Karpas-422 (cell line): ENCODE data around the gene VWA1. TPM values are rescaled to one million over a fixed set of nuclear protein-coding genes. Genes with fewer than 3 reads are reported as not detected.

ENCODE experiments used
- DNase-seq: peaks from one replicate; pipeline ENCODE4 v3.0.0-alpha.2; 2015
- H2AFZ ChIP-seq: fragments of 200-600 bp; sonication (generic); 2 replicates; pipeline ENCODE4 v1.6.1; 2014; ENCODE audit warnings: antibody characterized with exemption, low read length, mixed read lengths
- H3K27ac ChIP-seq: fragments of 200-600 bp; sonication (generic); 2 replicates; pipeline ENCODE4 v1.5.1; 2014; ENCODE audit warnings: mild to moderate bottlenecking, low read length, moderate library complexity
- H3K27me3 ChIP-seq: fragments of 200-600 bp; sonication (generic); 2 replicates; pipeline ENCODE4 v1.6.1; 2014; ENCODE audit warnings: low read length, mixed read lengths
- H3K36me3 ChIP-seq: fragments of 200-600 bp; sonication (generic); 2 replicates; pipeline ENCODE4 v1.6.1; 2014; ENCODE audit warnings: low read length, mixed read lengths; ENCODE audit not compliant: insufficient read depth
- H3K4me1 ChIP-seq: fragments of 200-600 bp; sonication (generic); 2 replicates; pipeline ENCODE4 v1.6.1; 2014; ENCODE audit warnings: mild to moderate bottlenecking, low read length, mixed read lengths
- H3K4me2 ChIP-seq: fragments of 200-600 bp; sonication (generic); 2 replicates; pipeline ENCODE4 v1.6.1; 2014; ENCODE audit warnings: low read length, low read depth, mild to moderate bottlenecking; ENCODE audit not compliant: poor library complexity, severe bottlenecking
- H3K4me3 ChIP-seq: fragments of 200-600 bp; sonication (generic); 2 replicates; pipeline ENCODE4 v1.5.1; 2014; ENCODE audit warnings: mild to moderate bottlenecking, antibody characterized with exemption, low read length, mixed read lengths
- H3K79me2 ChIP-seq: fragments of 200-600 bp; sonication (generic); 2 replicates; pipeline ENCODE4 v1.6.1; 2014; ENCODE audit warnings: mild to moderate bottlenecking, low read length, mixed read lengths
- H3K9ac ChIP-seq: fragments of 200-600 bp; sonication (generic); 2 replicates; pipeline ENCODE4 v1.6.0; 2014; ENCODE audit warnings: low read length
- H3K9me2 ChIP-seq: fragments of 200-600 bp; sonication (generic), shearing (Covaris generic); replicated peaks from 2 replicates; pipeline ENCODE4 v1.6.0; 2014; ENCODE audit warnings: mild to moderate bottlenecking, low read length, moderate library complexity; ENCODE audit not compliant: insufficient read depth
- H3K9me3 ChIP-seq: fragments of 300-700, 200-600 bp; sonication (generic); 2 replicates; pipeline ENCODE4 v1.6.1; 2014; ENCODE audit warnings: low read length, mixed read lengths
- H4K20me1 ChIP-seq: fragments of 200-600 bp; sonication (generic); 2 replicates; pipeline ENCODE4 v1.6.1; 2014; ENCODE audit warnings: mild to moderate bottlenecking, antibody characterized with exemption, low read length, low read depth; ENCODE audit not compliant: insufficient read depth
- total RNA-seq: library from RNA; depleted of rRNA; stranded (reverse); fragments of >200 nt; shearing (Covaris generic); gene quantifications from 2 replicates; pipeline ENCODE4 v1.2.3, GENCODE V29; 2014; ENCODE audit warnings: low replicate concordance

VWA1 gene
- total RNA-seq, 1 experiment from 2014 or later, result not detected

GRCh38 chr1:1419813-1420653, 15.5 kb upstream of the VWA1 start:
- H3K9ac ChIP-seq, result no peak overlapping the region
- no peaks in the 10 kb centered on the region for H4K20me1 ChIP-seq
- no peak overlapping the region for H3K4me2 ChIP-seq

DNA sequence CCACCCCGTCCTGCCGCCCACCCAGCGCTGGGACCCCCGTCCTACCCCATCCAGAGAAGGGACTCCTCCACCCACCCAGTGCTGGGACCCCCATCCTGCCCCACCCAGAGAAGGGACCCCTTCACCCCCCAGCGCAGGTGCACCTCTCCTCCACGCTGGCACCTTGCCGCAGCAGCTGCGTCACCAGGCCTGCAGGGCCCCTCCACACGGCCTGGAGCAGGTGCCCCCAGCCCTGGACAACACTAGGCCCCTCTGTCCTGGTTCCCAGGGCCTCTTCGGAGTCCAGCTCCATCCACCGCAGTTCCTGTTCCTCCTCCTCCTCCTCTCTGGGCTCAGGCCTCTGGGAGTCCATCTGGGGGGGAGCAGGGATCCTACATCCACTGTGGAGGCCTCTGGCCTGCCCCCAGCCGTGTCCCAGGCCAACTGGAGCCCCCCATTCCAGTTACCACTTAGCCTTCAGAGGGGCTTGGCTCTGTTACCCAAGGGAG, 14.8 kb upstream of the VWA1 start:
- no peaks in the 10 kb centered on the region for H3K27me3 ChIP-seq
- H3K4me2 ChIP-seq, result no peak overlapping the region
- no peaks in the 10 kb centered on the region for H3K9me3 ChIP-seq
- no peaks in the 10 kb centered on the region for H4K20me1 ChIP-seq
- no peak for DNase-seq
- no peak overlapping the region for H3K4me3 ChIP-seq
- H2AFZ ChIP-seq, result no peak overlapping the region
- no peaks in the 10 kb centered on the region for H3K9me2 ChIP-seq
- no peaks in the 10 kb centered on the region for H3K36me3 ChIP-seq
- H3K79me2 ChIP-seq, result no peaks in the 10 kb centered on the region
- no peak overlapping the region for H3K9ac ChIP-seq
- no peak overlapping the region for H3K27ac ChIP-seq
- no peaks in the 10 kb centered on the region for H3K4me1 ChIP-seq

More at GRCh38 chr1:1419813-1420653, 15.5 kb upstream of the VWA1 start:
- Histone ChIP-seq H3K4me1 (no peaks in the 10 kb centered on the region), H3K79me2 (no peaks in the 10 kb centered on the region), H3K27me3 (no peaks in the 10 kb centered on the region), H3K36me3 (no peaks in the 10 kb centered on the region), H3K9me3 (no peaks in the 10 kb centered on the region), H3K27ac (no peak overlapping the region), H3K9me2 (no peaks in the 10 kb centered on the region), H3K4me3 (no peak overlapping the region), H2AFZ (no peak overlapping the region)
- DNase-seq, result no peak

- Histone ChIP-seq H3K4me1 (no peaks in the 10 kb centered on the region), H3K9ac (no peak within 1 kb of the TSS), H3K36me3 (no peaks in the 10 kb centered on the region), H3K4me2 (no peak within 1 kb of the TSS), H2AFZ (no peak within 1 kb of the TSS), H3K9me2 (no peaks in the 10 kb centered on the region), H3K4me3 (no peak within 1 kb of the TSS), H3K9me3 (no peaks in the 10 kb centered on the region), H4K20me1 (no peaks in the 10 kb centered on the region), H3K27me3 (no peaks in the 10 kb centered on the region), H3K79me2 (no peaks in the 10 kb centered on the region), H3K27ac (no peak within 1 kb of the TSS)
- DNase-seq, result no peak
Observed at GRCh38 chr1:1421147-1421906, 14.2 kb upstream of the VWA1 start, which contains the start of gene ANKRD65. TSS of gene ANKRD65 (minus strand) at chr1:1421276. CDS start at chr1:1421005, 271 bp downstream.

DNA sequence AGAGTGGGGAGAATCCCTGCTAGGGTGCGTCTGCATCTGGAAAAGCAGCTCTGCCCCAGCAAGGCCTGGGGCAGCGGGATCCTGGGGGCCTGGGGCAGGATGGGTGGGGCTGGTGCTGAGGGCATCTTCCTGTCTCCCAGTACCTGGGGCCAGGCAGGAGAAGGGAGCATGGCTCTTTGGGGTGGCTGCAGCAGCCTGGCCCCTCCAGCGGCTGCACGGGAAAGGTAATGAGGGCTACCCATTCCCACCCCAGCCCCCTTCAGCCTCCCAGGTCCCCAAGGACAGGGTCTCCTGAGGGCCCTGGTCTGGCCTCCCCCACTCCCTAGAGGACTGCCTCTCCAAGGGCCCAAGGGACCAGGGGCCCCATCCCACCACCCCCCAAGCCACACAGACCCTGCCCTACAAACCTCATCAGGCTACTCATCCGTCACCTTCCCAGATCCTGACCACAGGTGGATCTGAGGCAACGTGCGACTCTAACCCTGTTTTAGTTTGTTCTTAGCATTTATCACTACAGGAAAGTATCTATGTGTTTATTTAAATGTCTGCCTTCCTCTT, 13.5 kb upstream of the VWA1 start:
- H3K27me3 ChIP-seq, result no peaks in the 10 kb centered on the region
- H3K79me2 ChIP-seq, result no peaks in the 10 kb centered on the region
- no peak for DNase-seq
- H3K9ac ChIP-seq, result no peak overlapping the region
- no peaks in the 10 kb centered on the region for H3K9me3 ChIP-seq
- no peak overlapping the region for H3K4me2 ChIP-seq
- H3K9me2 ChIP-seq, result no peaks in the 10 kb centered on the region
- no peaks in the 10 kb centered on the region for H4K20me1 ChIP-seq
- no peak overlapping the region for H3K4me3 ChIP-seq
- no peaks in the 10 kb centered on the region for H3K4me1 ChIP-seq
- H3K36me3 ChIP-seq, result no peaks in the 10 kb centered on the region
- no peak overlapping the region for H3K27ac ChIP-seq
- no peak overlapping the region for H2AFZ ChIP-seq

- Histone ChIP-seq H3K9me2 (no peaks in the 10 kb centered on the region), H3K9ac (no peak overlapping the region), H3K9me3 (no peaks in the 10 kb centered on the region), H3K27ac (no peak overlapping the region), H2AFZ (no peak overlapping the region), H3K36me3 (no peaks in the 10 kb centered on the region), H3K27me3 (no peaks in the 10 kb centered on the region), H3K4me1 (no peaks in the 10 kb centered on the region), H4K20me1 (no peaks in the 10 kb centered on the region), H3K79me2 (no peaks in the 10 kb centered on the region), H3K4me3 (no peak overlapping the region), H3K4me2 (no peak overlapping the region)
- DNase-seq, result peak; percentile 71
Observed at GRCh38 chr1:1422465-1423244, 12.8 kb upstream of the VWA1 start.

- Histone ChIP-seq H3K4me3 (no peak overlapping the region), H3K9me2 (no peaks in the 10 kb centered on the region), H3K9me3 (no peaks in the 10 kb centered on the region), H3K4me1 (no peaks in the 10 kb centered on the region), H3K4me2 (no peak overlapping the region), H3K27me3 (no peaks in the 10 kb centered on the region), H3K36me3 (no peaks in the 10 kb centered on the region), H2AFZ (no peak overlapping the region), H3K79me2 (no peaks in the 10 kb centered on the region), H3K9ac (no peak overlapping the region), H4K20me1 (no peaks in the 10 kb centered on the region), H3K27ac (no peak overlapping the region)
- DNase-seq, result no peak
Observed at GRCh38 chr1:1423245-1423597, 12.3 kb upstream of the VWA1 start.

GRCh38 chr1:1424707-1425106, 10.8 kb upstream of the VWA1 start:
- Histone ChIP-seq H3K9me2 (no peaks in the 10 kb centered on the region), H3K4me2 (no peak overlapping the region), H3K9ac (no peak overlapping the region), H3K79me2 (no peaks in the 10 kb centered on the region), H3K4me1 (no peaks in the 10 kb centered on the region), H4K20me1 (no peaks in the 10 kb centered on the region), H3K27ac (no peak overlapping the region), H3K9me3 (no peaks in the 10 kb centered on the region), H3K36me3 (no peaks in the 10 kb centered on the region), H2AFZ (no peak overlapping the region), H3K27me3 (no peaks in the 10 kb centered on the region), H3K4me3 (no peak overlapping the region)
- DNase-seq, result no peak
